Ovary (tissue), 9 donors: ENCODE results near the gene AGAP6. TPM values are rescaled to one million over a fixed set of nuclear protein-coding genes. Genes with fewer than 3 reads are reported as not detected.
"Not testable (repeated sequence)": the region's sequence is repeated elsewhere in the genome, so short reads cannot be mapped to it uniquely, and the experiment has no call there.

Source experiments
- DNase-seq, 5 donors: peaks; one replicate each; pipeline ENCODE4 v3.0.0-alpha.2; 2019 to 2020
- H3K27ac ChIP-seq, 2 donors: fragments of 200-600 bp; one replicate each; pipeline versions ENCODE4 v1.5.1 to v1.8.0; 2019 to 2022
- H3K27me3 ChIP-seq: fragments of 200-600 bp; one replicate; pipeline ENCODE4 v1.8.0; 2022
- H3K36me3 ChIP-seq: fragments of 200-600 bp; sonication (generic); one replicate; pipeline ENCODE4 v1.5.1; 2019
- H3K4me1 ChIP-seq: one replicate; pipeline ENCODE4 v1.8.1; 2013; ENCODE audit warnings: mild to moderate bottlenecking, moderate library complexity; ENCODE audit not compliant: insufficient read depth
- H3K4me3 ChIP-seq: fragments of 200-600 bp; sonication (generic); one replicate; pipeline ENCODE4 v1.5.1; 2017
- H3K9me3 ChIP-seq, 2 donors: fragments of 200-600 bp in 1 of 2; sonication (generic) in 1 of 2; one replicate each; pipeline versions ENCODE4 v1.5.1 to v1.8.1; 2013 to 2019; ENCODE audit warnings: mild to moderate bottlenecking in 1 of 2, moderate library complexity in 1 of 2
- WGBS, 3 donors: extraction: QIAGEN DNeasy Blood & Tissue Kit in 1 of 3; methylation state at CpG; one replicate each; pipeline versions ENCODE4 v1.1.5 to v1.1.7; 2013 to 2017; 5-methylcytosine and 5-hydroxymethylcytosine counted together
- intact Hi-C, 4 donors: fragments of 100-400 bp; cut with DNase I; formaldehyde crosslinking; loops; one replicate each; pipeline versions ENCODE4 v1.11.0 to v1.15.1; 2022 to 2023
- polyA plus RNA-seq, 2 donors: library from polyadenylated mRNA; stranded (reverse); fragments of 200-250 nt in 1 of 2; fragments of 350-450 nt in 1 of 2; fragmentation: Illumina TruSeq in 1 of 2; extraction: RNeasy Lipid Tissue Mini Kit (QIAGEN cat#74804) in 1 of 2; gene quantifications; one replicate each; pipeline ENCODE4 v1.2.3, GENCODE V29; 2013 to 2014
- small RNA-seq: library from RNA; depleted of rRNA; stranded (forward); fragments of <200 nt; gene quantifications from one replicate; pipeline ENCODE3, GENCODE V24; 2016
- total RNA-seq, 7 donors: library from RNA; depleted of rRNA in 2 of 7; stranded (reverse); fragments of >200 nt in 2 of 7; fragmentation: NEBNext Ultra II Directional in 3 of 7; extraction: Animal tissue kit (Norgen Biotek cat#: 25700) in 3 of 7; gene quantifications; one replicate each; pipeline versions ENCODE4 v1.1.0 to v1.2.4, GENCODE V29; 2016 to 2023
- donor health status: DM: no; HTN: no; CAD: no; lungs with moderate emphysema.
- donor health status: DM: no; HTN: no; CAD: no.
- donor health status: Bipolar disorder and iron deficiency.
- donor health status: DM: yes; HTN: yes; CAD: no.
- donor health status: DM: no; HTN: no; CAD: no.
- donor health status: DM: yes; HTN: yes; CAD: no.

AGAP6 gene
- total and polyA plus RNA-seq, 9 donors = 7.3 to 20.9 (median 10.2) TPM

DNA sequence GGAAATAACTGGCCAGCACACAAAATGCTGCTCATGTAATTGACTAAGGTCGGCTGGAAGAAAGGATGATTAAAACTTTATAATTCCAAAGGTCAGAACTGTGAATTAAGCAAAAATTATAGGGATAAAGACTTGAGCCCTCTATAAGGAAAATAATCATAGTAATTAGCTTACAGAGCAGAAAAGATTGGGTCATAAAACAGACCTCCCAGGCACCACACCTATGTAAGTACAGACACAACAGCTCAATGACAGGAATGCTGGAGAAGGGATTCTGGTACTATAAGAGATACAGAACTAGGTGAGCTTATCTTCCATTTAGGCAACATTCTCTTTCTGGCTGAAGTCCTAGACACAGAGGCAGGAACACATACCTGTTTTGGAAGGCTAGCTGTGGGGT is 70.5 kb downstream of the AGAP6 start:
- H3K27ac ChIP-seq, H3K9me3 ChIP-seq, H3K4me3 ChIP-seq, DNase-seq, H3K27me3 ChIP-seq, H3K4me1 ChIP-seq, intact Hi-C loops, H3K36me3 ChIP-seq: not testable (repeated sequence)
- 80 to 88% (median 86%) methylated on average over 1 of the region's 1 CpG for WGBS, 3 donors

DNA sequence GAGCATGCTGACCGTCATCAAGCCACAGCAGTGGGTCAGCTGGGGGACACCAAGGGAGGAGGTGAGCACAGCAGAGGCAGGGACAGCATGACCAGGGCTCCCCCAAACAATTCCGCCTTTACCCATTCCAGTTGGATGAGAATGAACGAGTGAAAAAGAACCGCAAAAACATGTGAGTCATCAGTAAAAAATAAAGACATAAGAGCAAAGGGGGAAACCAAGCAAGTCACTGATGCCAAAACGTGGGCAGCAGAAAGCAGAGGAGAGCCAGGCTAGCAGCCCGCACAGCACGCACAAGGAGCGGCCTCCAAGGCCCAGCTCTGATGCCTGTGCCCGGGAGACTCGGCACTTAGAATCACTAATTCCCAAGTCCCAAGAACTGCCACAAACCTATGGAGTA is 71.7 kb downstream of the AGAP6 start:
- H3K4me1 ChIP-seq, H3K27ac ChIP-seq, H3K9me3 ChIP-seq, H3K27me3 ChIP-seq, H3K36me3 ChIP-seq, intact Hi-C loops, DNase-seq, H3K4me3 ChIP-seq: not testable (repeated sequence)
- WGBS, 3 donors = 74 to 77% (median 76%) methylated on average over 10 of the region's 10 CpGs

Small RNA genes lying within 50 kb of the gene (small RNA-seq; reads per million reads assigned to genes)
- gene RNA5SP317 (not detected), gene SNORA74C-2 (not detected)

Other genes with a start within 250 kb of the AGAP6 start
- 1 to 10 TPM in 5 of 7 donors, under 1 TPM in 2; 0.60 to 3.3 (median 2.7) TPM for gene OGDHL, start 226.1 kb upstream of the AGAP6 start, total RNA-seq
- 1 to 10 TPM in 1 of 2 donors, under 1 TPM in 1; 0.60 to 1.9 TPM for gene OGDHL, start 226.1 kb upstream of the AGAP6 start, polyA plus RNA-seq
- gene PARG, start 46.4 kb upstream of the AGAP6 start, total RNA-seq = 10 to 100 TPM; 17.6 to 33.3 (median 28.6) TPM
- 10 to 100 TPM in 1 of 2 donors, 1 to 10 TPM in 1; 8.1 to 10.5 TPM for gene PARG, start 46.4 kb upstream of the AGAP6 start, polyA plus RNA-seq
- gene TIMM23B, start 46.4 kb upstream of the AGAP6 start, total RNA-seq = 10 to 100 TPM; 14.1 to 26.8 (median 15.2) TPM
- 10 to 100 TPM in 1 of 2 donors, 1 to 10 TPM in 1; 8.7 to 11.7 TPM for gene TIMM23B, start 46.4 kb upstream of the AGAP6 start, polyA plus RNA-seq
- gene WASHC2A, start 79.5 kb downstream of the AGAP6 start, total RNA-seq = 10 to 100 TPM; 23.6 to 46.3 (median 37.0) TPM
- 10 to 100 TPM; 23.2 to 56.1 TPM for gene WASHC2A, start 79.5 kb downstream of the AGAP6 start, polyA plus RNA-seq